Stimulated activated memory B cell treated with anti-CD40 and anti-IgM and Interleukin-4, amounts not matched to agents 10 μg/mL and 1 μg/mL and 100 μg/mL, for 72 hours (primary cell): ENCODE results near the gene LTBR.

Experiments used
- ATAC-seq: fragments of 150-1000 bp; cut with Tn5 transposase; 2 replicates; pipeline ENCODE4 v1.10.0; 2021
- H3K27ac Mint-ChIP-seq: one replicate; pipeline ENCODE4 v1.8.0; 2022; ENCODE audit warnings: mild to moderate bottlenecking, mixed read lengths
- H3K27me3 Mint-ChIP-seq: one replicate; pipeline ENCODE4 v1.8.0; 2022; ENCODE audit warnings: mixed read lengths
- H3K36me3 Mint-ChIP-seq: one replicate; pipeline ENCODE4 v1.8.0; 2022; ENCODE audit warnings: mixed read lengths
- H3K4me1 Mint-ChIP-seq: one replicate; pipeline ENCODE4 v1.8.0; 2022; ENCODE audit warnings: mixed read lengths
- H3K4me3 Mint-ChIP-seq: one replicate; pipeline ENCODE4 v1.8.0; 2022; ENCODE audit warnings: mild to moderate bottlenecking, moderate library complexity, mixed read lengths
- H3K9me3 Mint-ChIP-seq: one replicate; pipeline ENCODE4 v1.8.0; 2022; ENCODE audit warnings: mixed read lengths

LTBR gene

DNA sequence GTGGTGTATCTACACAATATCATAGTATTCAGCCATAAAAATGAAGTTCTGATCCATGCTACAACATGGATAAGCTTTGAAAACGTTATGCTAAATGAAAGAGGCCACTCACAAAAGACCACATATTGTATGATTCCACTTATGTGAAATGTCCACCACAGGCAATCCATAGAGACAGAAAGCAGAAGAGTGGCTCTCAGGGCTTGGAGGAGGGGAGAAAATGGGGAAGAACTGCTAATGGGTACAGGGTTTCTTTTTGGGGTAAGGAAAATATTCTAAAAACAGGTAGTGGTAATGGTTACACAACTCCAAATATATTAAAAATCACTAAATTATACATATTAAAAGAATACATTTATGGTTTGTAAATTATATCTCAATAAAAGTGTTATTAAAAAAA lies 25.1 kb upstream of the LTBR start:
- Mint-ChIP-seq H3K4me3 (no peak overlapping the region), H3K9me3 (no peaks in the 10 kb centered on the region), H3K27ac (no peak overlapping the region), H3K4me1 (no peaks in the 10 kb centered on the region), H3K36me3 (no peaks in the 10 kb centered on the region), H3K27me3 (peaks cover 90% of the 10 kb centered on the region)
- ATAC-seq, result no peak

DNA sequence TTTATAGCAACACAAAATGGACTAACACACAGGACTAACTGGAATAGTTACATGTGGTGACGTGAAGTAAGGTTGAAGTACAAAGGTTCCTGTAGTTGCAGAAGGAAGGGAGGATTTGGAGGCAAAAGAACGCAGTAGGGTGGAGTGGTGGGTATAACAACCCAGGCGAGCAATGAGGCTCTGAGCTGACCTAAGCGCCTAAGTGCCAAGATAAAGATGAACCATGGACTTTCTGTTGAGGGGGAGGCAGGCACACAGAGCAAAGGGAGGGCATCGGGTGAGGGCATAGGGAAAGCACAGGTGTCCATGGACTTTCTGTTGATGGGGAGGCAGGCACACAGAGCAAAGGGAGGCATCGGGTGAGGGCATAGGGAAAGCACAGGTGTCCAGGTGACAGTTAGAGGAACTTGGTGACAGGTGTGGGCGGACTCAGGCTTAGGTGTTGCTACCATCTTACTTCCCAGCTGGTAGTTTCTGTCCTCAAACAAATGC lies 23.8 kb upstream of the LTBR start:
- Mint-ChIP-seq H3K4me3 (no peak overlapping the region), H3K9me3 (no peaks in the 10 kb centered on the region), H3K36me3 (no peaks in the 10 kb centered on the region), H3K4me1 (no peaks in the 10 kb centered on the region), H3K27ac (no peak overlapping the region), H3K27me3 (peaks cover 77% of the 10 kb centered on the region)
- no peak for ATAC-seq

DNA sequence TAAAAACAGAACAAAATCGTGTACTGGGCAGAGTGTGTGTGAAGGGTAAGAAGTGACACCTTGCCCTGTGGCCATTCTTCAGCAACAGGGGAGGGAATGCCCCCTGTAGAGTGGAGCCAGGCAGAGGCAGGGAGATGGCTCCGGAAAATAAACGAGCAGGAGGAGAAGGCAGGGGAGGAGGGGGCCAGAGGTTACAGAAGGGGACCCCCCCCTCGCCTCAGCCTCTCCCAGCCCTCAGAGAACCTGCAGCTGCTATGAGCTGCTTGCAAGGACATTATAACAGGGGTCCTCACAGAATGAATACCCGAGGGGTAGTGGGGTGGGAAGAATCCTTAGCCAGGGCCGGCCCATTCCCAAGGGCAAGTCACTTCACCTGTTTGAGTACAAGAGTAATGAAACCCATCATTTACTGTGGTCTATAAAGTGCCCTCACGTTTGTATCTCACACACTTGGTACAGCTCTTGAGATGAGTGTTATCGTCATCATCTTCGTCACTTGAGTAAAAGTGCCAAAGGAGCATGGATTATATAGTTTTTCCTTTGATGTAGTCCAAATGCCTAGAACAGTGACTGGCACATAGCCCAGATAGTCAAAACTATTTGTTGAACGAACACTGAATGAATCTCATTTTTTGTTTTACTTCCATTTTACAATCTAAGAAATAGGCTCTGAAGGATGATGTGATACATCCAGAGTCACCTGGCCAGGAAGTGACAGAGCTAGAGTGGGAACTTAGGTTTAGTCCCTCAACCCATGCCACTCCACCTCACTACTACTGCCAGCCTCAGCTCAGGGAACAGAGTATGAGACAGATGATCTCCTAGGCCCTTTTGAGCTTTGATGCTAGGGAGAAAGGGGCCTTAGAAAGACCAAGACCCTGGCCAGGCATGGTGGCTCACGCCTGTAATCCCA lies 23.1 kb upstream of the LTBR start:
- ATAC-seq, result no peak
- H3K4me1 Mint-ChIP-seq, result no peaks in the 10 kb centered on the region
- no peaks in the 10 kb centered on the region for H3K36me3 Mint-ChIP-seq
- H3K4me3 Mint-ChIP-seq, result no peak overlapping the region
- H3K27ac Mint-ChIP-seq, result no peak overlapping the region
- H3K27me3 Mint-ChIP-seq, result peaks cover 70% of the 10 kb centered on the region
- no peaks in the 10 kb centered on the region for H3K9me3 Mint-ChIP-seq

DNA sequence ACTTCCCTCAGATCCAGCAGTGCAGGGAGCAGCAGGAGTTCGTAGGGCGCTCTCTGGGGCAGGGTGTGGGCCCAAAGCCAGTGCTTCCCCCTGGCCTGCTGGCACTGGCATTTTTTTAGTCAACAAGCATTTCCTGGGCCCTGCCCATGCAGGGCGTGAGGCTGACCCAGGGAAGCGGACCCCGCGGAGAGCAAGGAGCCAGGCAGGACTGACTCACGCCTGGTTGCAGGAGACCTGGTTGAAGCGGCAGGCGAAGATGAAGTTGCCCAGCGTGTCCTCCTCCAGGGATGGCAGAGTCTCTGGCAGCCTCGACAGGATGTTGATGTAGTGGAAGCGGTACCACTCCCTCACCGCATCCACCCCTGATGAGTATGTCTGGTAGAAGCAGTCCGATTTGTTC lies 22.1 kb upstream of the LTBR start:
- Mint-ChIP-seq H3K4me1 (no peaks in the 10 kb centered on the region), H3K27ac (no peak overlapping the region), H3K27me3 (peaks cover 60% of the 10 kb centered on the region), H3K36me3 (no peaks in the 10 kb centered on the region), H3K9me3 (no peaks in the 10 kb centered on the region), H3K4me3 (no peak overlapping the region)
- ATAC-seq, result no peak

DNA sequence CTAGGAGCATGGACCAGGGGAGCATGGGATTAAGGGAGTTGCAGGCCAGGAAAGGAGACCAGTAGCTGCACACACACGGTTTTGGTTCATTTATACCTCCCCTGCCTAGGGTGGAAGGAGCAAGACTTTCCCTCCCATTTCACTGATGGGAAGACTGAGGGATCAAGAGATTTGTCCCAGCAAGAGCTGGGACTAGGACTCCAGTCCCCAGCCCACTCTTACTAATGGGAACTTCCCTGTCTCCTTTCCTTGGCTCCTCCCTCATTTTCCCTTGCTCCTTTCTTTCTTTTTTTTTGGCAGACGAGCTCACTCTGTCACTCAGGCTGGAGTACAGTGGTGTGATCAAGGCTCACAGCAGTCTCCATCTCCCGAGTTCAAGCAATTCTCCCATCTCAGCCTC lies 21.6 kb upstream of the LTBR start:
- H3K27me3 Mint-ChIP-seq, result peaks cover 55% of the 10 kb centered on the region
- peaks cover 2% of the 10 kb centered on the region for H3K9me3 Mint-ChIP-seq
- H3K4me1 Mint-ChIP-seq, result peaks cover 4% of the 10 kb centered on the region
- H3K4me3 Mint-ChIP-seq, result no peak overlapping the region
- H3K27ac Mint-ChIP-seq, result no peak overlapping the region
- H3K36me3 Mint-ChIP-seq, result no peaks in the 10 kb centered on the region
- no peak for ATAC-seq

DNA sequence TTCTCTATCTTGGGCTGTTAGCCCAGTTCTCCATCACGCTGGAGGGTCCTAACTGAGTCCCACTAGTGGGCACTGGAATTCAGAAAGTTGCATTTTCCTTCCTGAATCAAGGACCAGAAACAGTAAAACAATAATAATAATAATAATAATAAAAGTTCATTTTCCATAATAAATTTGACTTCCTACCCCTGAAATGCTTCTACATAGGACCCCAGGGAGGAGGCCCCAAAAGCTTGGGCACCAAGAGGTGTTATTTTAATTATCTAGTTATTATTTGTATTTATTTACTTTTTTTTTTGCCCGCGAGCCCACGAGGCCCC lies 21.0 kb upstream of the LTBR start:
- H3K4me3 Mint-ChIP-seq, result no peak overlapping the region

DNA sequence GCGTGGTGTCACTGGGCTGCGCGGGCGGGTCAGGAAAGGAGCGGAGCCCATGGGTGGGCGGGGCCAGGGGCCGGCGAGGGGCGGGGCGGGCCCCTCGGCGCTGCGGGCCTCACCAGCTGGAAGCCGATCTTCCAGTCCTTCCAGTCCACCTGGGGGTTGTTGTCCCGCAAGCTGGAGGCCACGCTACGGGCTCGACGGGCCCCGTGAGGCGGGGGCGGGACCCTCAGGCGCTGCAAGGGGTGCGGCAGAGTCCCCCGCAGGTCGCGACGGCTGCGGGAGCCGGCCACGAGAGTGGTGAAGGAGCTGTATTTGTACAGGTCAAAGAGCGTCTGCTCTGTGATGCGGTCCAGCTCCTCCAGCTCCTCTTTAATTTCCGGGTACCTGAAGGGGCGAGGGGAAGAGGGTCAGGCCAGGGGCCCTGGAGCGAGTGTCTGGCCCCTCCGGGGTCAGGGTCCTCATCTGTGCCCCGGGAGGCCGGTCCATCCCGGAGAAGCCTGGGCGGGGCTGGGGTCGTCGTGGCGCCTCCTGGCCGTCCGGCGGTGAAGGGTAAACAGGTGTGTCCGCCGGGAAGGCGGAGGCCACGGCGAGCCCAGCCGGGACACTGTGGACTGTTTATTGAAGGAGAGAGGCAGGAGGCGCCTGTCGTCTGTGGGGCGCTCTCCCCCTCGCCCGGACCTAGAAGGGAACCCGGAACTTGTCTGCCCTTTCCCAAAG lies 20.5 kb upstream of the LTBR start:
- H3K4me1 Mint-ChIP-seq, result peaks cover 8% of the 10 kb centered on the region
- peak overlapping the region; percentile 44 for H3K4me3 Mint-ChIP-seq
- H3K27me3 Mint-ChIP-seq, result peaks cover 44% of the 10 kb centered on the region
- peaks cover 2% of the 10 kb centered on the region for H3K9me3 Mint-ChIP-seq
- H3K27ac Mint-ChIP-seq, result no peak overlapping the region
- no peaks in the 10 kb centered on the region for H3K36me3 Mint-ChIP-seq
- ATAC-seq, result peak; percentile 60

More for the DNA sequence above, 21.0 kb upstream of the LTBR start:
- H3K9me3 Mint-ChIP-seq, result peaks cover 2% of the 10 kb centered on the region
- peaks cover 8% of the 10 kb centered on the region for H3K4me1 Mint-ChIP-seq
- H3K27ac Mint-ChIP-seq, result no peak overlapping the region
- ATAC-seq, result no peak
- H3K36me3 Mint-ChIP-seq, result no peaks in the 10 kb centered on the region
- peaks cover 49% of the 10 kb centered on the region for H3K27me3 Mint-ChIP-seq

DNA sequence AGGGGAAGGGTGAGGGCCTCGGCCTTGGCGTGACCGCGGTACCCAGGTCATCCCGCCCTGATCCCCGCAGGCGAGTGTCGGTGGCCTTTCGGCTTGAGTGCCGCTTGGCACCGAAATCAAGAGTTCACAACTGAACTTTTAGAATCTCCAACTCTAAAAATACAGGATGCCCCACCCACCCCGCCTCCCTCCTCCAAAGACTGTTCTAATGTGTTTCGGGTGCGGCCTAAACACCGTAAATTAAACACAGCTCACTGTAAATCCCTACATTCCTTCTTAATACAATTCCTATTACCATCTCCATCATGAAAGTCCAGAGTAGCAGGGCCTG lies 20.0 kb upstream of the LTBR start:
- peaks cover 8% of the 10 kb centered on the region for H3K4me1 Mint-ChIP-seq
- no peaks in the 10 kb centered on the region for H3K36me3 Mint-ChIP-seq
- H3K27me3 Mint-ChIP-seq, result peaks cover 40% of the 10 kb centered on the region
- H3K9me3 Mint-ChIP-seq, result peaks cover 2% of the 10 kb centered on the region
- no peak for ATAC-seq
- H3K27ac Mint-ChIP-seq, result no peak overlapping the region
- H3K4me3 Mint-ChIP-seq, result no peak overlapping the region

DNA sequence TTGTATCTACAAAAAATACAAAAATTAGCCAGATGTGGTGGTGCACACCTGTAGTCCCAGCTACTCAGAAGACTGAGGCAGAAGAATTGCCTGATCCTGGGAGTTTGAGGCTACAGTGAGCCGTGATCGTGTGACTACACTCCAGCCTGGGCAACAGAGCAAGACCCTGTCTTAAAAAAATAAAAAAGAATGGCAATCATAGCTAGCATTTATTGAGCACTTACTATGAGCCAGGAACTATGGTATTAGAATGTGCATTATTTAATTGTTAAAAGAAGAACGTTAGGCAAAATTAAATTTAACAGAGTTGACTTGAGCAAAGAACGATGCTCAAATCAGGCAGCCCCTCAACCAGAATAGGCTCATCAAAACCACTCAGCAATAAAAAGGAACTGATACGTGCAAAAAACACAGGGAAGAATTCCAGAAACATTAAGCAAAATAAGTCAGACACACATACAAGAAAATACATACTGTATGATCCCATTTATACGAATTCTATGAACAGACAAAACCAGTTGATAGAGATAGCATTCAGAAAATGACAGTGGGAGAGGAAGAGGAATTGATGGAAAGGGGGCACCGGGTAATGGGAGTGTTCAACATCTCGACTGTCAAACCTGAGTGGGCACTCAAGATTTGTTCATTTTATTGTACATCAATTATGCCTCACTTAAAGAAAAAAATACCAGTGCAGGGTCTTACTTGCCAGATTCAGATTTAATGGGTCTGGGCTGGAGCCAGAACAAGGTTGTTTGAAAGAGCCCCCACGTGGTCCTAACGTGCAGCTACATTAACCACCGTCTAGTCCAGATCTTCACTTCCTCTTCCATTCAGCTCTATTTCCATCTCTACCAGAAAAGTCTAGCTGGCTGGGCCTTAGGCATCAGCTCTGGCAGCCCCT lies 16.6 kb upstream of the LTBR start:
- Mint-ChIP-seq H3K36me3 (no peaks in the 10 kb centered on the region), H3K4me1 (peaks cover 8% of the 10 kb centered on the region), H3K27ac (no peak overlapping the region), H3K9me3 (peaks cover 2% of the 10 kb centered on the region), H3K27me3 (peaks cover 38% of the 10 kb centered on the region), H3K4me3 (no peak overlapping the region)
- ATAC-seq, result peak; percentile 86

DNA sequence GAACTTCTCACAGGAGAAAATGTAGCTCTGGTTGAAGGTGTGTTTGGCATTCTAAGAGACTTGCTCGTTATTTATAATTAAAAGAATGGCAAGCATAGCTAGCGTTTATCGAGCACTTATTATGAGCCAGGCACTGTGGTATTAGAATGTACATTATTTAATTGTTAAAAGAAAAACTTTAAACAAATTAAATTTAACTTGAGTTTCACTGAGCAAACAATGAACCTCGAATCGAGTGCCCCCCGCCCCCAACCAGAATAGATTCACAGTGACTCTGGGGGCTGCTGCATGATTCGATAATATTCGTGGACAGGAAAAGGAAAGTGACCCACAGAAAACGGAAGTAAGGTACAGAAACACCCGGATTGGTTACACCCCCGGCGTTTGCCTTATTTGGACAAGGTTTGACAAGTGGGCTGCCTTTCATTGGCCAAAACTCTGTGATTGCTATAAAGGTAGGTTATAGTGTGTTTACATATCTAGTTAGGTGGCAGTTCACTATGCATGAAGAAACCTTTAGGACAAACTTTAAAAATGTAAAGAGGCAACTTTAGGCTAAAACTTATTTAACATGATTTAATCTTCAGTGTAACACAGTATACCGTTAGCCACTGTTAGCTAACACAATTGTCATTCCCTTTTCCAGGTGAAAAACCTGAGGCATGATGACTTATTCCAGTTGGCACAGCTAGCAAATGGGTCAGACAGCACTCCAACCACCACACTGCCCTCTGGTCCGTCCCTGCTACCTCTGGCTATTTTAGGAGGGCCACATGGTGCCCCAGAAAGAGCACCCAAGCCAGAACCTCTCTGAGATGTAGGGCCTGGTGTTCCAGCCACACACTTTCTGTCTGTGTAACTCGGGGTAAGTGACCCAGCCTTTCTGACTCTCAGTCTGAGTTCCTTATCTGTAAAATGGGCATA lies 15.7 kb upstream of the LTBR start:
- Mint-ChIP-seq H3K9me3 (peaks cover 2% of the 10 kb centered on the region), H3K4me3 (no peak overlapping the region), H3K4me1 (peaks cover 8% of the 10 kb centered on the region), H3K36me3 (no peaks in the 10 kb centered on the region), H3K27me3 (peaks cover 42% of the 10 kb centered on the region), H3K27ac (no peak overlapping the region)
- no peak for ATAC-seq

DNA sequence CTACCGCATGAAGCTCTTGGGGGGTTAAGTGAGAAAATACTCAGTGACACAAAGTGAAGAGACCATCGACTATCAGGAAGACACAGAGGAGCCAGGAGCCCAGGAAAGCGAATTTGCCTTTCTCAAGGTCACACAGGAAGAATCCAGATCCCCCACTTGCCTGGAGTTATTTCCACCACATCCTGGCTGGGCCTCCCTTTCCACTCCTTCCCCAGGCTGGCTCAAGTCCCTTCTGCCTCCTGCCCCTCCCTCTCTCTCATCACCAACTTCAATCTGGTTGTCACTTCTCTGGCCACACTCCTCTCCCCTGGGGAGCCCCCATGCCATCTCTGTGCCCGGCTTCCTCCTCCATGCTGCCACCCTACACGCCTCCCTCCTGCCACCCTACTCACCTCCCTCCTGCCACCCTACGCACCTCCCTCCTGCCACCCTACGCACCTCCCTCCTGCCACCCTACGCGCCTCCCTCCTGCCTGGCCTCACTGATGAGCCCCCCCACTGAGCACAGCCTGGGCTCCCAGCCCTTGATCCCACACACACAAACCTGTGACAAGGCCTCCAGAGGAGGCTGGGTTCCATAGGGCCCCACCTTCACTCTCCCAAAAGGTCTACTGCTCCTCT lies 14.9 kb upstream of the LTBR start:
- Mint-ChIP-seq H3K4me1 (peaks cover 8% of the 10 kb centered on the region), H3K27me3 (peaks cover 50% of the 10 kb centered on the region), H3K9me3 (peaks cover 2% of the 10 kb centered on the region), H3K36me3 (no peaks in the 10 kb centered on the region), H3K27ac (no peak overlapping the region), H3K4me3 (no peak overlapping the region)
- no peak for ATAC-seq

DNA sequence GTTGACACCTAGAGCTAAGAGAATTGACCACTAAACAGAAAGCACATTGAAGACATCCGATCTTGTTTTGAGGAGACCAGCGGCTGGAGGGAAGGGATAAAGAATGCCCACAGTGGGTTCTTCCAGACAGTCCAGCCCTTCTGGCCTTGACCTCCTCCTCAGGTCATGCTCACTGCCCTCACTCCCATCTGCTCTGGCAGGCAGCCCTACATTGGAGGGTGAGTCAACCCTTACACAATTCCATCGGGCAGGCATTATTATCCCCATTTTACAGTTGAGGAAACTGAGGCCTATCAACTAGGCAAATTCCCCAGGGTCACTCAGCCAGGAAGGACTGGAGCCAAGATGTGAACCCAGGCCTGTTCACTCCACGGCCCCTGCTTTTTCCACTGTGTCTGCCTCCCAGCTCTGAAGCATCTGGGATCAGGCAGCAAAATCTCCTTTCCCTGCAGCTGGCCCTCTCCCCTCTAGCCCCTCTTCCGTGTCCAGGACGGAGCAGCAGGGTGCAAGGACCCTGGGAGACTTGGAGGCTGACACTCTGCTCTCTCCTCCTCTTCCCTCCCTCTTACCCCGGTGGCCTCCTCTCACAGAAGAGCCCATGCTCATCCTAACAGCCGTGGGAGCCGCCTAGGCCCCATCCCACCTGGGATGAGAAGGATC lies 13.9 kb upstream of the LTBR start:
- Mint-ChIP-seq H3K4me3 (no peak overlapping the region), H3K36me3 (no peaks in the 10 kb centered on the region), H3K4me1 (peaks cover 8% of the 10 kb centered on the region), H3K27ac (no peak overlapping the region), H3K27me3 (peaks cover 58% of the 10 kb centered on the region), H3K9me3 (peaks cover 2% of the 10 kb centered on the region)
- no peak for ATAC-seq

DNA sequence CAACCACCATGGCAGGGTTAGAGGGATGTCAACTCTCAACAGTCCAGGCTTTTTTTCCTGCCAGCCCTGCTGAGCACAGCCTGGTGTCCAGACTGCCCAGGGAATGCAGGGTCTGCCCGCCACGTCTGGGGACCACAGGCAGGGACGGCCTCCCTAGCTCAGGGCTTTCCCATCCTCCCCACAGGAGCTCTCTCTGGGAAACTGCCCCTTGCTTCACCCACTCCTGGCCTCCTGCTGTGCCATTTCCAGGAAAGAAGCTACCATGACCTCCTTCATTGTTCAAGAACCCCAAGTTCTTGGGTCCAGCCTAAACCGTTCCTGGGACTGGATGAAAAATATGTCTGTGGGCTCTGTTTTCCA lies 13.4 kb upstream of the LTBR start:
- H3K4me3 Mint-ChIP-seq, result no peak overlapping the region
- peaks cover 2% of the 10 kb centered on the region for H3K9me3 Mint-ChIP-seq
- ATAC-seq, result no peak
- H3K27ac Mint-ChIP-seq, result no peak overlapping the region
- H3K36me3 Mint-ChIP-seq, result no peaks in the 10 kb centered on the region
- peaks cover 8% of the 10 kb centered on the region for H3K4me1 Mint-ChIP-seq
- H3K27me3 Mint-ChIP-seq, result peaks cover 63% of the 10 kb centered on the region
